HEK293 (cell line): Measurements from ENCODE around the gene GRID2.

Experiments used
- CTCF ChIA-PET: fragments of 350-600 bp; formaldehyde crosslinking; extraction: SDS; loops from one replicate; lab custom pipeline; 2021; ENCODE audit warnings: antibody characterized with exemption; lab: Yijun Ruan, JAX
- POLR2A ChIA-PET: fragments of 300-600 bp; formaldehyde crosslinking; extraction: SDS; loops from one replicate; lab custom pipeline; 2020; ENCODE audit warnings: antibody characterized with exemption, inconsistent platforms; lab: Yijun Ruan, JAX
- H3K27ac ChIP-seq: fragments of 200-500 bp; sonication (Bioruptor generic); 2 replicates; pipeline ENCODE4 v1.5.1; 2014; ENCODE audit warnings: low read depth, low read length, control low read depth, inconsistent platforms; ENCODE audit errors: extremely low read depth
- H3K36me3 ChIP-seq, 2 experiments: fragments of 200-500 bp in 1 of 2; sonication (Bioruptor generic) in 1 of 2; 1 replicate in 1 of 2; 2 replicates in 1 of 2; pipeline ENCODE4 v1.5.1; 2014 to 2017; ENCODE audit warnings: inconsistent platforms in 2 of 2, low read length in 2 of 2; ENCODE audit not compliant: control insufficient read depth in 2 of 2, insufficient read depth in 1 of 2
- H3K4me1 ChIP-seq: fragments of 200-500 bp; sonication (Bioruptor generic); 2 replicates; pipeline ENCODE4 v1.5.1; 2014; ENCODE audit warnings: mild to moderate bottlenecking, low read length, inconsistent platforms; ENCODE audit not compliant: control insufficient read depth, insufficient read depth
- H3K4me3 ChIP-seq: 2 replicates; pipeline ENCODE4 v1.5.1; 2011; ENCODE audit warnings: low read depth, mild to moderate bottlenecking, control low read depth, low read length, moderate library complexity
- H3K9me3 ChIP-seq: fragments of 200-500 bp; sonication (Bioruptor generic); 2 replicates; pipeline ENCODE4 v1.5.1; 2014; ENCODE audit warnings: low read depth, low read length, inconsistent platforms; ENCODE audit not compliant: control insufficient read depth, insufficient read depth
- ATF2 ChIP-seq: fragments of 450-650 bp; formaldehyde crosslinking; IDR thresholded peaks from 2 replicates; pipeline ENCODE4 v1.5.1; 2016; ENCODE audit warnings: missing biosample characterization, missing genetic modification characterization, low read depth
- BCL6B ChIP-seq: fragments of 450-650 bp; formaldehyde crosslinking; IDR thresholded peaks from 2 replicates; pipeline ENCODE4 v1.5.1; 2017; ENCODE audit warnings: missing biosample characterization, missing genetic modification characterization
- EGR2 ChIP-seq: fragments of 450-650 bp; formaldehyde crosslinking; IDR thresholded peaks from 2 replicates; pipeline ENCODE4 v1.5.1; 2016; ENCODE audit warnings: low read depth, missing biosample characterization, missing genetic modification characterization
- GLI4 ChIP-seq: fragments of 450-650 bp; formaldehyde crosslinking; IDR thresholded peaks from 2 replicates; pipeline ENCODE4 v1.5.1; 2016; ENCODE audit warnings: missing biosample characterization, missing genetic modification characterization
- KLF17 ChIP-seq: fragments of 450-650 bp; formaldehyde crosslinking; IDR thresholded peaks from 2 replicates; pipeline ENCODE4 v1.5.1; 2016; ENCODE audit warnings: missing biosample characterization, missing genetic modification characterization
- MZF1 ChIP-seq: fragments of 450-650 bp; formaldehyde crosslinking; IDR thresholded peaks from 2 replicates; pipeline ENCODE4 v1.5.1; 2017; ENCODE audit warnings: missing biosample characterization, missing genetic modification characterization, borderline replicate concordance
- SCRT1 ChIP-seq: fragments of 450-650 bp; formaldehyde crosslinking; IDR thresholded peaks from 2 replicates; pipeline ENCODE4 v1.5.1; 2016; ENCODE audit warnings: missing biosample characterization, missing genetic modification characterization, borderline replicate concordance
- SP7 ChIP-seq: fragments of 450-650 bp; formaldehyde crosslinking; IDR thresholded peaks from 2 replicates; pipeline ENCODE4 v1.5.1; 2016; ENCODE audit warnings: missing biosample characterization, missing genetic modification characterization
- ZBTB20 ChIP-seq: fragments of 450-650 bp; formaldehyde crosslinking; IDR thresholded peaks from 2 replicates; pipeline ENCODE4 v1.5.1; 2016; ENCODE audit warnings: missing biosample characterization, missing genetic modification characterization
- ZBTB44 ChIP-seq: fragments of 450-650 bp; IDR thresholded peaks from 2 replicates; pipeline ENCODE4 v1.5.1; 2018; ENCODE audit warnings: missing biosample characterization, mild to moderate bottlenecking, missing genetic modification characterization
- ZNF19 ChIP-seq: fragments of 450-650 bp; formaldehyde crosslinking; IDR thresholded peaks from 2 replicates; pipeline ENCODE4; 2016; ENCODE audit warnings: missing biosample characterization, missing genetic modification characterization, low read depth
- ZNF214 ChIP-seq: fragments of 450-650 bp; formaldehyde crosslinking; IDR thresholded peaks from 2 replicates; pipeline ENCODE4 v1.5.1; 2017; ENCODE audit warnings: missing biosample characterization, mild to moderate bottlenecking, missing genetic modification characterization, borderline replicate concordance
- ZNF223 ChIP-seq: fragments of 450-650 bp; formaldehyde crosslinking; IDR thresholded peaks from 2 replicates; pipeline ENCODE4 v1.5.1; 2016; ENCODE audit warnings: missing biosample characterization, missing genetic modification characterization
- ZNF23 ChIP-seq: fragments of 450-650 bp; formaldehyde crosslinking; IDR thresholded peaks from 2 replicates; pipeline ENCODE4 v1.5.1; 2016; ENCODE audit warnings: missing biosample characterization, missing genetic modification characterization, borderline replicate concordance
- ZNF24 ChIP-seq: fragments of 450-650 bp; formaldehyde crosslinking; IDR thresholded peaks from 2 replicates; pipeline ENCODE4 v1.5.1; 2016; ENCODE audit warnings: missing biosample characterization, missing genetic modification characterization
- ZNF292 ChIP-seq: fragments of 450-650 bp; formaldehyde crosslinking; IDR thresholded peaks from 2 replicates; pipeline ENCODE4 v1.5.1; 2016; ENCODE audit warnings: low read depth, missing biosample characterization, missing genetic modification characterization, borderline replicate concordance
- ZNF311 ChIP-seq: fragments of 450-650 bp; formaldehyde crosslinking; IDR thresholded peaks from 2 replicates; pipeline ENCODE4 v1.5.1; 2017; ENCODE audit warnings: missing biosample characterization, missing genetic modification characterization, borderline replicate concordance
- ZNF350 ChIP-seq: fragments of 450-650 bp; formaldehyde crosslinking; IDR thresholded peaks from 2 replicates; pipeline ENCODE4 v1.5.0; 2017; ENCODE audit warnings: missing biosample characterization, mild to moderate bottlenecking, missing genetic modification characterization
- ZNF37A ChIP-seq: fragments of 450-650 bp; IDR thresholded peaks from 2 replicates; pipeline ENCODE4 v1.5.1; 2018; ENCODE audit warnings: missing biosample characterization, missing genetic modification characterization
- ZNF391 ChIP-seq: fragments of 450-650 bp; formaldehyde crosslinking; IDR thresholded peaks from 2 replicates; pipeline ENCODE4 v1.5.1; 2016; ENCODE audit warnings: low read depth, missing biosample characterization, missing genetic modification characterization, borderline replicate concordance
- ZNF394 ChIP-seq: fragments of 450-650 bp; formaldehyde crosslinking; IDR thresholded peaks from 2 replicates; pipeline ENCODE4 v1.5.1; 2016; ENCODE audit warnings: missing biosample characterization, missing genetic modification characterization, mild to moderate bottlenecking, moderate library complexity, borderline replicate concordance
- ZNF449 ChIP-seq: fragments of 450-650 bp; formaldehyde crosslinking; IDR thresholded peaks from 2 replicates; pipeline ENCODE4 v1.5.1; 2017; ENCODE audit warnings: missing biosample characterization, mild to moderate bottlenecking, missing genetic modification characterization, moderate library complexity
- ZNF704 ChIP-seq: fragments of 450-650 bp; formaldehyde crosslinking; IDR thresholded peaks from 2 replicates; pipeline ENCODE4 v1.5.1; 2016; ENCODE audit warnings: missing biosample characterization, missing genetic modification characterization
- ZSCAN30 ChIP-seq: fragments of 450-650 bp; IDR thresholded peaks from 2 replicates; pipeline ENCODE4 v1.5.1; 2018; ENCODE audit warnings: missing biosample characterization, mild to moderate bottlenecking, missing genetic modification characterization, moderate library complexity
- ZXDB ChIP-seq: fragments of 450-650 bp; formaldehyde crosslinking; IDR thresholded peaks from 2 replicates; pipeline ENCODE4 v1.5.1; 2016; ENCODE audit warnings: missing biosample characterization, missing genetic modification characterization

Gene GRID2

GRCh38 chr4:93018243-93018642 lies 714.5 kb downstream of the GRID2 start:
- TF ChIP-seq ZNF223 (tag by site-specific recombination) (no peak), ZNF311 (tag by site-specific recombination) (no peak), ZNF292 (tag by site-specific recombination) (no peak), BCL6B (tag by site-specific recombination) (no peak), ZNF24 (tag by site-specific recombination) (no peak), ZBTB44 (tag by site-specific recombination) (no peak), ATF2 (tag by site-specific recombination) (no peak), ZNF214 (tag by site-specific recombination) (no peak)
- Histone ChIP-seq H3K9me3 (no peaks in the 10 kb centered on the region), H3K4me3 (no peak overlapping the region), H3K36me3 (no peaks in the 10 kb centered on the region), H3K27ac (no peak overlapping the region), H3K4me1 (no peaks in the 10 kb centered on the region)
- POLR2A ChIA-PET = no interaction called here
- CTCF ChIA-PET = no interaction called here

- Histone ChIP-seq H3K9me3 (no peaks in the 10 kb centered on the region), H3K36me3 (no peaks in the 10 kb centered on the region), H3K4me3 (no peak overlapping the region), H3K4me1 (no peaks in the 10 kb centered on the region), H3K27ac (no peak overlapping the region)
- POLR2A ChIA-PET = no interaction called here
- TF ChIP-seq ZNF23 (tag by site-specific recombination) = no peak
- no peak for TF ChIP-seq ZNF37A
- TF ChIP-seq GLI4 (tag by site-specific recombination) = no peak
- TF ChIP-seq ZSCAN30 (tag by site-specific recombination) = no peak
- TF ChIP-seq EGR2 (tag by site-specific recombination) = no peak
- TF ChIP-seq MZF1 (tag by site-specific recombination) = no peak
- TF ChIP-seq KLF17 (tag by site-specific recombination) = no peak
- TF ChIP-seq SP7 (tag by site-specific recombination) = no peak
- TF ChIP-seq ZNF394 (tag by site-specific recombination) = no peak
- TF ChIP-seq ZNF449 = no peak
- no peak for TF ChIP-seq ZNF391 (tag by site-specific recombination)
- TF ChIP-seq ZNF350 (tag by site-specific recombination) = no peak
- no peak for TF ChIP-seq SCRT1 (tag by site-specific recombination)
- TF ChIP-seq ZBTB20 (tag by site-specific recombination) = no peak
- no peak for TF ChIP-seq ZXDB (tag by site-specific recombination)
- no peak for TF ChIP-seq ZNF19 (tag by site-specific recombination)
- no peak for TF ChIP-seq ZNF704
- CTCF ChIA-PET = no interaction called here
Measured at GRCh38 chr4:93018806-93019205, 715.0 kb downstream of the GRID2 start.
